PFSK-1 (cell line): ENCODE data around the gene MYO5C.

Source experiments
- POLR2AphosphoS5 ChIP-seq: IDR thresholded peaks from 2 replicates; pipeline ENCODE4 v1.6.1; 2012; ENCODE audit warnings: low read depth, mild to moderate bottlenecking, control low read depth, low read length, moderate library complexity
- SIN3A ChIP-seq: IDR thresholded peaks from 2 replicates; pipeline ENCODE4 v1.6.1; 2012; ENCODE audit warnings: mild to moderate bottlenecking, low read length, moderate library complexity, borderline replicate concordance; ENCODE audit not compliant: insufficient read depth

DNA sequence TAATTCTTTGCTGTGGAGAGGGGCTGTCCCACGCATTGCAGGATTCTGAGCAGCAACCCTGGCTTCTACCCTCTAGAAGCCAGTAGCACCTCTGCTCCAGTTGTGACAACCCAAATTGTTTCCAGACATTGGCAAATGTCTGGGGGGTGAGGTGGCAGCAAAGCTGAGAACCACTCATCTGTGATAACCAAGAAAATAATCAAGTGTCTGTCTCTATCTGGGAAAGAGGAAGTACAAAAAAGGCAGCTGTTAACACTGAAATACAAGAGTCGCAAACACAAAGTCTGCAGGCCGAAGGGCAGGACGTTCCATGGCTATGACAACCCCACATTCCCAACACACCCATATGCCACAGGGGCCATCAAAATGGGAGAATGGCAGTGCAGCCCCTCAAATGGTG lies 62.2 kb downstream of the MYO5C start:
- TF ChIP-seq SIN3A = no peak
- TF ChIP-seq POLR2AphosphoS5 = no peak
